Measurements from ENCODE around the gene EBF4.

DNA sequence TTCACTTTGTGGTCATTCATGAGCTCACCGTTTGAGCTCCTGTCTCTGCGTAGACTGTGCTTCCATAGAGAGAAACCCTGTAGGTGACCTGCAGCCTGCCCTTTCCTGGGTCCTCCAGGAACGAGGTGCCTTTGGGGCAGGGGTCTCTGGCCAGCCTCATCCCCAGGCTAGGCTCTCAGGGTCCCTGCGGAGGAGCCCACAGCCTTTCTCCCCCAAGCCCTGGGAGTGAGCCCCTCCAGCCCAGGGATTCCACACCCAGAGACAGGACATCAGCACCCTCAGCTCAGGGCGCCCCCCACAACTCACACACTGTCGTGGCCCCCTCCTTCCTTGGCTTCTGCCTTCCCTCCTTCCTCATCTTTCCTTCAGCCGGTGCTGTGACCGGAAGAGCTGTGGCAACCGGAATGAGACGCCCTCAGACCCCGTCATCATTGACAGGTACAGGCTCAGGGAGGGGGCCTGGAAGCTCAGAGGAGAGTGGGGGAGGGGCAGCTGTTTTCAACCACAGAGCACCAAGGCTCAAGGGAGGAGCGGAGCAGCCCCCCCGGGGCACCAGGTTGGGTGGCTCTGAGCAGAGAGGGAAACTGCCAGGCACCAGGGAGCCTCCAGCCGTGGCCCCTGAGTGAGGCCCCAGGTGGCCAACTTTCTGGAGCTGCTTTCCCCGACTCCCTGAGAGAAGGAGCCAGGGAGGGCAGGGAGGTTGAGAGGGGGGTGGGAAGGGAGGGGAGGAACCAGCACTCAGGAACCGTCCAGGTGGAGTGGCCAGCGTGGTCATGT is 16.8 kb downstream of the EBF4 start:
- TF ChIP-seq, protein P1, sequence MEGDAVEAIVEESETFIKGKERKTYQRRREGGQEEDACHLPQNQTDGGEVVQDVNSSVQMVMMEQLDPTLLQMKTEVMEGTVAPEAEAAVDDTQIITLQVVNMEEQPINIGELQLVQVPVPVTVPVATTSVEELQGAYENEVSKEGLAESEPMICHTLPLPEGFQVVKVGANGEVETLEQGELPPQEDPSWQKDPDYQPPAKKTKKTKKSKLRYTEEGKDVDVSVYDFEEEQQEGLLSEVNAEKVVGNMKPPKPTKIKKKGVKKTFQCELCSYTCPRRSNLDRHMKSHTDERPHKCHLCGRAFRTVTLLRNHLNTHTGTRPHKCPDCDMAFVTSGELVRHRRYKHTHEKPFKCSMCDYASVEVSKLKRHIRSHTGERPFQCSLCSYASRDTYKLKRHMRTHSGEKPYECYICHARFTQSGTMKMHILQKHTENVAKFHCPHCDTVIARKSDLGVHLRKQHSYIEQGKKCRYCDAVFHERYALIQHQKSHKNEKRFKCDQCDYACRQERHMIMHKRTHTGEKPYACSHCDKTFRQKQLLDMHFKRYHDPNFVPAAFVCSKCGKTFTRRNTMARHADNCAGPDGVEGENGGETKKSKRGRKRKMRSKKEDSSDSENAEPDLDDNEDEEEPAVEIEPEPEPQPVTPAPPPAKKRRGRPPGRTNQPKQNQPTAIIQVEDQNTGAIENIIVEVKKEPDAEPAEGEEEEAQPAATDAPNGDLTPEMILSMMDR (IDR thresholded peaks at IDR 0.05) = no peak
- TF ChIP-seq POLR2AphosphoS5 (IDR thresholded peaks at IDR 0.05) = no peak
